SK-N-SH (cell line): ENCODE measurements around the gene GRIN1. TPM values are rescaled to one million over a fixed set of nuclear protein-coding genes. Genes with fewer than 3 reads are reported as not detected.

Source experiments
- CTCF ChIA-PET: fragments of 300-600, 350-600 bp; formaldehyde crosslinking; extraction: SDS; loops from one replicate; lab custom pipeline; 2021; lab: Yijun Ruan, JAX
- POLR2A ChIA-PET: fragments of 350-600 bp; sonication (Branson Sonifier 250); formaldehyde crosslinking; extraction: SDS; loops from one replicate; lab custom pipeline; 2020; ENCODE audit warnings: antibody characterized with exemption, inconsistent platforms; lab: Yijun Ruan, JAX
- DNase-seq: peaks from one replicate; pipeline ENCODE4 v3.0.0; 2012
- H2AFZ ChIP-seq: fragments of 200-600 bp; sonication (generic); 2 replicates; pipeline ENCODE4 v1.8.1; 2016; ENCODE audit warnings: antibody characterized with exemption, mild to moderate bottlenecking, low read depth
- H3F3A ChIP-seq: fragments of 200-600 bp; sonication (generic); replicated peaks from 2 replicates; pipeline ENCODE3; 2016; ENCODE audit warnings: antibody characterized with exemption, mild to moderate bottlenecking; ENCODE audit not compliant: insufficient read depth
- H3K27ac ChIP-seq, 2 experiments: fragments of 200-500 bp in 1 of 2; fragments of 200-600 bp in 1 of 2; sonication (Bioruptor generic) in 1 of 2; sonication (generic), shearing (Covaris generic) in 1 of 2; 2 replicates each; pipeline versions ENCODE4 v1.5.1 to v1.6.1; 2014 to 2016; ENCODE audit warnings: low read depth in 2 of 2, inconsistent platforms in 1 of 2, low read length in 1 of 2, mild to moderate bottlenecking in 1 of 2, mixed read lengths in 1 of 2
- H3K27me3 ChIP-seq: fragments of 200-600 bp; sonication (generic), shearing (Covaris generic); 2 replicates; pipeline ENCODE4 v1.6.1; 2016; ENCODE audit warnings: mixed run types; ENCODE audit not compliant: insufficient read depth
- H3K36me3 ChIP-seq, 2 experiments: fragments of 200-500 bp in 1 of 2; fragments of 200-600 bp in 1 of 2; sonication (Bioruptor generic) in 1 of 2; sonication (generic) in 1 of 2; replicated peaks in 1 of 2; 2 replicates each; pipeline versions ENCODE3 to v1.5.1; 2014 to 2016; ENCODE audit warnings: low read length in 1 of 2, mild to moderate bottlenecking in 1 of 2; ENCODE audit not compliant: insufficient read depth in 2 of 2, control insufficient read depth in 1 of 2
- H3K4me1 ChIP-seq, 2 experiments: fragments of 200-500 bp in 1 of 2; fragments of 200-600 bp in 1 of 2; sonication (Bioruptor generic) in 1 of 2; sonication (generic), shearing (Covaris generic) in 1 of 2; 2 replicates each; pipeline versions ENCODE4 v1.5.1 to v1.6.1; 2014 to 2016; ENCODE audit warnings: low read depth in 1 of 2, low read length in 1 of 2, mixed run types in 1 of 2; ENCODE audit not compliant: insufficient read depth in 2 of 2, control insufficient read depth in 1 of 2
- H3K4me2 ChIP-seq: fragments of 200-600 bp; sonication (generic), shearing (Covaris generic); 2 replicates; pipeline ENCODE4 v1.6.1; 2017; ENCODE audit warnings: mixed run types
- H3K4me3 ChIP-seq, 2 experiments: fragments of 200-500 bp in 1 of 2; fragments of 200-600 bp in 1 of 2; sonication (Bioruptor generic) in 1 of 2; sonication (generic), shearing (Covaris generic) in 1 of 2; 2 replicates each; pipeline versions ENCODE4 v1.5.1 to v1.8.1; 2014 to 2016; ENCODE audit warnings: low read depth in 2 of 2, inconsistent platforms in 1 of 2, low read length in 1 of 2, mild to moderate bottlenecking in 1 of 2, mixed read lengths in 1 of 2, moderate library complexity in 1 of 2
- H3K79me2 ChIP-seq: fragments of 200-600 bp; sonication (generic); 2 replicates; pipeline ENCODE4 v1.8.1; 2017; ENCODE audit warnings: mild to moderate bottlenecking; ENCODE audit not compliant: insufficient read depth
- H3K9ac ChIP-seq: fragments of 200-600 bp; sonication (generic); 2 replicates; pipeline ENCODE4 v1.6.1; 2017; ENCODE audit warnings: mixed run types
- H3K9me2 ChIP-seq: fragments of 200-600 bp; sonication (generic); 2 replicates; pipeline ENCODE4 v1.6.1; 2017; ENCODE audit warnings: mixed run types
- H3K9me3 ChIP-seq: fragments of 200-600 bp; sonication (generic); 2 replicates; pipeline ENCODE4 v1.6.1; 2017; ENCODE audit warnings: mixed run types, mild to moderate bottlenecking, moderate library complexity
- H4K20me1 ChIP-seq: fragments of 200-600 bp; sonication (generic); 2 replicates; pipeline ENCODE4 v1.6.1; 2017; ENCODE audit warnings: mild to moderate bottlenecking, mixed run types; ENCODE audit not compliant: insufficient read depth
- CTCF ChIP-seq: fragments of 200-600 bp; sonication (generic); IDR thresholded peaks from 2 replicates; pipeline ENCODE4 v1.6.1; 2017; ENCODE audit warnings: antibody characterized with exemption, mild to moderate bottlenecking, moderate library complexity
- EZH2phosphoT487 ChIP-seq: fragments of 200-600 bp; sonication (generic); IDR thresholded peaks from 2 replicates; pipeline ENCODE4 v1.6.1; 2017; ENCODE audit warnings: low read depth, mixed run types, mild to moderate bottlenecking, antibody characterized with exemption, moderate library complexity, borderline replicate concordance
- GATA2 ChIP-seq: sonication (generic); formaldehyde crosslinking; IDR thresholded peaks from 2 replicates; pipeline ENCODE4 v1.5.0; 2020; ENCODE audit warnings: mild to moderate bottlenecking, missing genetic modification reagents
- MXI1 ChIP-seq: IDR thresholded peaks from 2 replicates; pipeline ENCODE4 v1.6.1; 2012; ENCODE audit warnings: mild to moderate bottlenecking, low read depth, low read length, improper control_type of control experiment
- NRF1 ChIP-seq: IDR thresholded peaks from 2 replicates; pipeline ENCODE4 v1.6.1; 2012; ENCODE audit warnings: low read depth, mild to moderate bottlenecking, low read length
- RCOR1 ChIP-seq: fragments of 150-350 bp; IDR thresholded peaks from 2 replicates; pipeline ENCODE4 v1.6.1; 2017; ENCODE audit warnings: antibody characterized with exemption, low read length
- RFX5 ChIP-seq: IDR thresholded peaks from 2 replicates; pipeline ENCODE4 v1.6.1; 2012; ENCODE audit warnings: mild to moderate bottlenecking, improper control_type of control experiment, low read length
- RXRA ChIP-seq: IDR thresholded peaks from 2 replicates; pipeline ENCODE4 v1.4.0; 2012; ENCODE audit warnings: low read depth, mild to moderate bottlenecking, borderline replicate concordance
- SMC3 ChIP-seq: IDR thresholded peaks from 2 replicates; pipeline ENCODE4 v1.6.1; 2012; ENCODE audit warnings: low read depth, low read length, improper control_type of control experiment
- ZBTB33 ChIP-seq: IDR thresholded peaks from 2 replicates; pipeline ENCODE4 v1.4.0; 2012; ENCODE audit warnings: low read depth, borderline replicate concordance
- WGBS: methylation state at CpG from one replicate; pipeline ENCODE4 v1.1.6; 2017; ENCODE audit warnings: low lambda C conversion rate; 5-methylcytosine and 5-hydroxymethylcytosine counted together
- polyA plus RNA-seq, 3 experiments: library from polyadenylated mRNA; depleted of rRNA; stranded (reverse); fragments of >200 nt; gene quantifications; 2 replicates each; pipeline ENCODE4 v1.2.3, GENCODE V29; 2012
- TF ChIP-seq, protein P1 (sequence below): IDR thresholded peaks from 2 replicates; pipeline ENCODE4 v1.4.0; 2012; ENCODE audit warnings: low read depth
- TF ChIP-seq, protein P2 (sequence below): IDR thresholded peaks from 2 replicates; pipeline ENCODE4 v1.6.1; 2012; ENCODE audit warnings: mild to moderate bottlenecking, low read depth, low read length, moderate library complexity

GRIN1 gene
- polyA plus RNA-seq, 1 of the 3 experiments (the other 2 are of a cell fraction), result not detected

DNA sequence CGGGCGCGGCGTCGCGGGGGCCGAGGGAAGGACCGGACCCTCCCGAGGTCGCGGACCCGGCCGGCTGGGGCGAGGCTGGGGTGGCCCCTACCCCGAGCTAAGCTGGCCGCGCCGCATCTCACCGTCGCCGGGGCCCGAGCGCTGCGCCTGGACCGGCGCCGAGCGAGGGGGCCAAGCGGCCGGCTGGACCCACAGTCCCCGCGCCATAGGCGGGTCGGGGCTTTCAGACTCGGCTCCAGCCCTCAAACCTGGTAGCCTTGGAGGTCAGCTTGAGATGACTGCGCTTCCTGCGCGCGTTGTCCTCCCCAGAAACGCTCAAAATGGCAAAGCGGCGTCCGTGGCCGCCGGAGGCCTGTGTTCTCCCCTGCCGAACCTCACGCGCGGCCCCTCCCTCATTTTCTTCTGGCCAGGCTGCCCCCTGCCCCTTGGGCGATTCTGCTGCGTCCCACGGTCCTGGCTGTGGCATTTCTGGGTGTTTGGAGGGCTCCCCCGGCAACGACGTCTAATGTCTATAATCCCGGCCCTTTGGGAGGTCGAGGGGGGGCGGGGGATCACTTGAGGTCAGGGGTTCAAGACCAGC, 8.7 kb upstream of the GRIN1 start:
- Histone ChIP-seq H2AFZ (peak overlapping the region; percentile 91), H3K9ac (peak overlapping the region; percentile 82; the same call in 1 of the 2 replicates), H3K36me3 (no peaks in the 10 kb centered on the region), H3K9me2 (no peaks in the 10 kb centered on the region), H3K9me3 (no peaks in the 10 kb centered on the region), H3K4me3 (peak overlapping the region; percentile 77 to 89), H3K27ac (peak overlapping the region; percentile 56 to 87), H3K27me3 (no peaks in the 10 kb centered on the region), H3K4me1 (peaks cover 3 to 18% of the 10 kb centered on the region in 2 experiments; a peak in 3 of 4 replicates), H3K79me2 (peaks cover 40% of the 10 kb centered on the region), H4K20me1 (no peaks in the 10 kb centered on the region), H3F3A (peaks cover 3% of the 10 kb centered on the region), H3K4me2 (peak overlapping the region; percentile 89; the same call in 1 of the 2 replicates)
- 4% methylated on average over 13 of the region's 58 CpGs for WGBS
- ChIA-PET POLR2A (interaction anchor here (0.6 to 2.6 kb wide), 19 partner anchors 8 to 125 kb away, joined by 3 to 32 read pairs (median 4); partner anchors contain the start of genes GRIN1, LRRC26, MAN1B1 and NELFB), CTCF (interaction anchor here (0.6 to 2.7 kb wide), 19 partner anchors 9 to 321 kb away, joined by 3 to 14 read pairs (median 4); partner anchors contain the start of genes GRIN1, LRRC26, NPDC1 and RNF208)
- peak; percentile 72 for DNase-seq
- TF ChIP-seq ZBTB33 (no peak), RCOR1 (no peak), RXRA (no peak)

DNA sequence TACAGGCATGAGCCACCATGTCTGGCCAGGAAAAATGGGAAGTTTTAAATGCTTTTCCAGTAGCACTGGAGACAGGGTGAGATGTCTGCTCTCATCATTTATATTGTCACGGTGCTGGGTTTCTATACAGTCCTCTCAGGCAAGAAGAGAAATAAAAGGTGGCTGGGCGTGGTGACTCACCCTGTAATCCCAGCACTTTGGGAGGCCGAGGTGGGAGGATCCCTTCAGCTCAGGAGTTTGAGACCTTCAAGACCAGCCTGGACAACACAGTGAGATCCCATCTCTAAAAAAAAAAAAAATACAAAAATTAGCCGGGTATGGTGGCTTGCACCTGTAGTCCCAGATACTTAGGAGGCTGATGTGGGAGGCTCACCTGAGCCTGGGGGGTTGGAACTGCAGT, 4.8 kb upstream of the GRIN1 start:
- ChIA-PET CTCF (interaction anchor here (1.2 kb wide), 1 partner anchor 102 kb away, joined by 3 read pairs; no protein-coding TSS in a partner anchor), POLR2A (no interaction called here)
- H3K9me3 ChIP-seq, result no peaks in the 10 kb centered on the region
- H3K79me2 ChIP-seq, result peaks cover 3% of the 10 kb centered on the region
- H4K20me1 ChIP-seq, result no peaks in the 10 kb centered on the region
- H3K9me2 ChIP-seq, result no peaks in the 10 kb centered on the region
- DNase-seq, result no peak
- H3K27me3 ChIP-seq, result peaks cover 14% of the 10 kb centered on the region
- TF ChIP-seq MXI1 (no peak), RFX5 (no peak), RXRA (no peak), SMC3 (no peak), GATA2 (CRISPR knock-in tag) (no peak), CTCF (no peak), EZH2phosphoT487 (no peak), ZBTB33 (no peak), NRF1 (no peak)
- TF ChIP-seq, protein P1, sequence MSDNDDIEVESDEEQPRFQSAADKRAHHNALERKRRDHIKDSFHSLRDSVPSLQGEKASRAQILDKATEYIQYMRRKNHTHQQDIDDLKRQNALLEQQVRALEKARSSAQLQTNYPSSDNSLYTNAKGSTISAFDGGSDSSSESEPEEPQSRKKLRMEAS, result no peak
- TF ChIP-seq, protein P2, sequence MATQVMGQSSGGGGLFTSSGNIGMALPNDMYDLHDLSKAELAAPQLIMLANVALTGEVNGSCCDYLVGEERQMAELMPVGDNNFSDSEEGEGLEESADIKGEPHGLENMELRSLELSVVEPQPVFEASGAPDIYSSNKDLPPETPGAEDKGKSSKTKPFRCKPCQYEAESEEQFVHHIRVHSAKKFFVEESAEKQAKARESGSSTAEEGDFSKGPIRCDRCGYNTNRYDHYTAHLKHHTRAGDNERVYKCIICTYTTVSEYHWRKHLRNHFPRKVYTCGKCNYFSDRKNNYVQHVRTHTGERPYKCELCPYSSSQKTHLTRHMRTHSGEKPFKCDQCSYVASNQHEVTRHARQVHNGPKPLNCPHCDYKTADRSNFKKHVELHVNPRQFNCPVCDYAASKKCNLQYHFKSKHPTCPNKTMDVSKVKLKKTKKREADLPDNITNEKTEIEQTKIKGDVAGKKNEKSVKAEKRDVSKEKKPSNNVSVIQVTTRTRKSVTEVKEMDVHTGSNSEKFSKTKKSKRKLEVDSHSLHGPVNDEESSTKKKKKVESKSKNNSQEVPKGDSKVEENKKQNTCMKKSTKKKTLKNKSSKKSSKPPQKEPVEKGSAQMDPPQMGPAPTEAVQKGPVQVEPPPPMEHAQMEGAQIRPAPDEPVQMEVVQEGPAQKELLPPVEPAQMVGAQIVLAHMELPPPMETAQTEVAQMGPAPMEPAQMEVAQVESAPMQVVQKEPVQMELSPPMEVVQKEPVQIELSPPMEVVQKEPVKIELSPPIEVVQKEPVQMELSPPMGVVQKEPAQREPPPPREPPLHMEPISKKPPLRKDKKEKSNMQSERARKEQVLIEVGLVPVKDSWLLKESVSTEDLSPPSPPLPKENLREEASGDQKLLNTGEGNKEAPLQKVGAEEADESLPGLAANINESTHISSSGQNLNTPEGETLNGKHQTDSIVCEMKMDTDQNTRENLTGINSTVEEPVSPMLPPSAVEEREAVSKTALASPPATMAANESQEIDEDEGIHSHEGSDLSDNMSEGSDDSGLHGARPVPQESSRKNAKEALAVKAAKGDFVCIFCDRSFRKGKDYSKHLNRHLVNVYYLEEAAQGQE, result no peak
- H3K4me2 ChIP-seq, result no peak overlapping the region
- no peak overlapping the region for H3K27ac ChIP-seq
- H3K4me1 ChIP-seq, result peaks cover 0 to 5% of the 10 kb centered on the region in 2 experiments; a peak in 1 of 4 replicates
- H2AFZ ChIP-seq, result no peak overlapping the region
- no peak overlapping the region for H3K4me3 ChIP-seq
- H3K9ac ChIP-seq, result no peak overlapping the region
- WGBS, result 48% methylated on average over 4 of the region's 4 CpGs
- H3K36me3 ChIP-seq, result no peaks in the 10 kb centered on the region
- no peaks in the 10 kb centered on the region for H3F3A ChIP-seq
